ENCODE results near the gene CANT1. TPM values are rescaled to one million over a fixed set of nuclear protein-coding genes. Genes with fewer than 3 reads are reported as not detected.

Gene CANT1
- total RNA-seq, 4 donors from 2014 or later: 24.0 to 34.8 (median 30.3) TPM

- no peak for TF ChIP-seq CTCF (IDR thresholded peaks at IDR 0.05)
- ATAC-seq (ENCODE audit: low FRiP score) (no peak), DNase-seq (ENCODE audit: low spot score) (peak; percentile 13)
Measured at GRCh38 chr17:79001190-79002020, 8.2 kb downstream of the CANT1 start.

GRCh38 chr17:79000396-79001189, 9.0 kb downstream of the CANT1 start:
- TF ChIP-seq CTCF (IDR thresholded peaks at IDR 0.05): no peak
- no peak for DNase-seq (ENCODE audit: low spot score)
- ATAC-seq (ENCODE audit: low FRiP score): no peak

- DNase-seq (ENCODE audit: low spot score) (no peak), ATAC-seq (ENCODE audit: low FRiP score) (no peak)
- TF ChIP-seq CTCF (IDR thresholded peaks at IDR 0.05): no peak
Measured at GRCh38 chr17:78999947-79000395, 9.6 kb downstream of the CANT1 start.

GRCh38 chr17:78999056-78999768, 10.4 kb downstream of the CANT1 start:
- DNase-seq (ENCODE audit: low spot score) (peak; percentile 7), ATAC-seq (ENCODE audit: low FRiP score) (no peak)
- TF ChIP-seq CTCF (IDR thresholded peaks at IDR 0.05): no peak

- TF ChIP-seq CTCF (IDR thresholded peaks at IDR 0.05): no peak
- no peak for ATAC-seq (ENCODE audit: low FRiP score)
- DNase-seq (ENCODE audit: low spot score): peak; percentile 15
Measured at GRCh38 chr17:78998311-78999055, 11.1 kb downstream of the CANT1 start.

- TF ChIP-seq CTCF (IDR thresholded peaks at IDR 0.05): no peak
- DNase-seq (ENCODE audit: low spot score) (no peak), ATAC-seq (ENCODE audit: low FRiP score) (no peak)
Measured at GRCh38 chr17:78997881-78998280, 11.7 kb downstream of the CANT1 start.

Measured in omental fat pad (tissue), 4 donors.